B cell (primary cell): ENCODE data around the gene SRPK1. TPM values are rescaled to one million over a fixed set of nuclear protein-coding genes. Genes with fewer than 3 reads are reported as not detected.

ENCODE experiments used
- ATAC-seq: fragments of 200-7000 bp; cut with Tn5 transposase; one replicate; pipeline ENCODE4 v1.10.0; 2021; ENCODE audit warnings: low read depth, mild to moderate bottlenecking, moderate number of reproducible peaks, moderate library complexity
- CTCF ChIA-PET: fragments of 350-600 bp; sonication (Branson Sonifier 250); formaldehyde crosslinking; loops from one replicate; lab custom pipeline; 2021; ENCODE audit warnings: antibody characterized with exemption, inconsistent platforms; lab: Charles Lee
- POLR2A ChIA-PET: fragments of 350-600 bp; sonication (Branson Sonifier 250); formaldehyde crosslinking; loops from one replicate; lab custom pipeline; 2021; ENCODE audit warnings: antibody characterized with exemption; lab: Charles Lee
- DNase-seq: peaks from one replicate; pipeline ENCODE4 v3.0.0; 2013
- H2AFZ ChIP-seq: 2 replicates; pipeline ENCODE4 v1.6.1; 2012; ENCODE audit warnings: mild to moderate bottlenecking, low read depth, low read length; ENCODE audit not compliant: insufficient read depth, poor library complexity, severe bottlenecking
- H3K27ac ChIP-seq, 2 donors: 1 replicate in 1 of 2; 2 replicates in 1 of 2; pipeline ENCODE4 v1.5.1; 2012 to 2013; ENCODE audit warnings: low read length in 2 of 2, mild to moderate bottlenecking in 2 of 2, moderate library complexity in 1 of 2
- H3K27me3 ChIP-seq, 4 experiments: fragments of 200-600 bp in 1 of 4; sonication (generic) in 1 of 4; replicated peaks in 1 of 4; 1 replicate in 2 of 4; 2 replicates in 2 of 4; pipeline versions ENCODE4 v1.6.1 to v1.7.0; 2013 to 2016; ENCODE audit warnings: low read length in 3 of 4, mild to moderate bottlenecking in 2 of 4, mixed read lengths in 1 of 4, moderate library complexity in 1 of 4; ENCODE audit not compliant: insufficient read depth in 4 of 4, control insufficient read depth in 3 of 4; ENCODE audit errors: control extremely low read depth in 1 of 4
- H3K36me3 ChIP-seq, 2 experiments: replicated peaks in 1 of 2; 1 replicate in 1 of 2; 2 replicates in 1 of 2; pipeline versions ENCODE4 v1.6.1 to v1.7.1; 2013; ENCODE audit warnings: low read length in 1 of 2; ENCODE audit not compliant: insufficient read depth in 2 of 2, control insufficient read depth in 1 of 2; ENCODE audit errors: control extremely low read depth in 1 of 2, extremely low read depth in 1 of 2
- H3K4me1 ChIP-seq, 2 donors: fragments of 200-600 bp in 1 of 2; sonication (generic) in 1 of 2; 1 replicate in 1 of 2; 2 replicates in 1 of 2; pipeline versions ENCODE4 v1.5.1 to v1.6.1; 2013 to 2017; ENCODE audit warnings: low read length in 2 of 2; ENCODE audit not compliant: control insufficient read depth in 2 of 2, insufficient read depth in 2 of 2
- H3K4me2 ChIP-seq: replicated peaks from 2 replicates; pipeline ENCODE3; 2012; ENCODE audit warnings: mild to moderate bottlenecking, low read depth, low read length; ENCODE audit not compliant: poor library complexity, severe bottlenecking
- H3K4me3 ChIP-seq, 5 experiments: fragments of 200-600 bp in 1 of 5; sonication (generic) in 1 of 5; 1 replicate in 3 of 5; 2 replicates in 2 of 5; pipeline versions ENCODE4 v1.5.1 to v1.7.0; 2011 to 2016; ENCODE audit warnings: low read length in 4 of 5, mild to moderate bottlenecking in 4 of 5, low read depth in 2 of 5, control low read depth in 1 of 5, moderate library complexity in 1 of 5; ENCODE audit not compliant: insufficient read depth in 1 of 5; ENCODE audit errors: control extremely low read depth in 1 of 5, extremely low read depth in 1 of 5
- H3K79me2 ChIP-seq: fragments of 200-600 bp; sonication (generic); one replicate; pipeline ENCODE4 v1.6.0; 2016; ENCODE audit warnings: low read length; ENCODE audit not compliant: control insufficient read depth, insufficient read depth
- H3K9ac ChIP-seq: fragments of 200-600 bp; sonication (generic); 2 replicates; pipeline ENCODE4 v1.6.1; 2017; ENCODE audit warnings: mild to moderate bottlenecking, low read length, moderate library complexity
- H3K9me3 ChIP-seq, 3 donors: one replicate each; pipeline versions ENCODE4 v1.6.1 to v1.7.1; 2013; ENCODE audit warnings: low read length in 2 of 3; ENCODE audit not compliant: control insufficient read depth in 2 of 3, insufficient read depth in 1 of 3; ENCODE audit errors: control extremely low read depth in 1 of 3
- H4K20me1 ChIP-seq: 2 replicates; pipeline ENCODE4 v1.6.0; 2012; ENCODE audit warnings: mild to moderate bottlenecking, low read length; ENCODE audit not compliant: insufficient read depth, control insufficient read depth, poor library complexity, severe bottlenecking
- H3K27ac Mint-ChIP-seq: one replicate; pipeline ENCODE4 v1.8.0; 2021; ENCODE audit warnings: mixed read lengths
- H3K27me3 Mint-ChIP-seq: one replicate; pipeline ENCODE4 v1.8.0; 2021; ENCODE audit warnings: mixed read lengths
- H3K4me1 Mint-ChIP-seq: one replicate; pipeline ENCODE4 v1.8.0; 2021; ENCODE audit warnings: mixed read lengths
- H3K4me3 Mint-ChIP-seq: one replicate; pipeline ENCODE4 v1.8.0; 2021; ENCODE audit warnings: mixed read lengths
- H3K9me3 Mint-ChIP-seq: one replicate; pipeline ENCODE4 v1.8.0; 2022; ENCODE audit warnings: mixed read lengths; ENCODE audit not compliant: insufficient read depth
- CTCF ChIP-seq: fragments of 200-600 bp; IDR thresholded peaks from one replicate; pipeline ENCODE4 v1.8.0; 2022; ENCODE audit warnings: antibody characterized with exemption, mild to moderate bottlenecking
- EZH2 ChIP-seq: IDR thresholded peaks from 2 replicates; pipeline ENCODE4 v1.6.1; 2012; ENCODE audit warnings: borderline replicate concordance, low read depth, mild to moderate bottlenecking, moderate library complexity, low read length; ENCODE audit not compliant: insufficient read depth, poor library complexity, severe bottlenecking
- WGBS: methylation state at CpG from one replicate; pipeline ENCODE4 v1.1.5; 2013; ENCODE audit warnings: missing lambda C conversion rate; ENCODE audit not compliant: insufficient coverage; 5-methylcytosine and 5-hydroxymethylcytosine counted together
- intact Hi-C: fragments of 100-400 bp; cut with micrococcal nuclease; formaldehyde crosslinking; loops from one replicate; pipeline ENCODE4 v1.10.0; 2022
- polyA plus RNA-seq: library from polyadenylated mRNA; depleted of rRNA; stranded (reverse); fragments of >200 nt; gene quantifications from 2 replicates; pipeline ENCODE4 v1.2.3, GENCODE V29; 2012
- total RNA-seq, 2 donors: library from RNA; stranded (reverse); fragments of 120-200 nt in 1 of 2; gene quantifications; 1 replicate in 1 of 2; 2 replicates in 1 of 2; pipeline versions ENCODE4 v1.2.3 to v1.2.4, GENCODE V29; 2013 to 2022

The SRPK1 gene
- total and polyA plus RNA-seq, 2 donors (not counting 1 experiment from before 2014, with no cell fraction given) = 9.7 to 53.3 TPM

GRCh38 chr6:35905141-35905785, 15.6 kb downstream of the SRPK1 start:
- no peak for ATAC-seq
- Histone ChIP-seq H3K4me3 (no peak overlapping the region), H3K4me1 (no peaks in the 10 kb centered on the region), H3K9ac (no peak overlapping the region), H2AFZ (no peak overlapping the region), H3K9me3 (peaks cover 0 to 23% (median 19%) of the 10 kb centered on the region in 3 donors), H3K27ac (no peak overlapping the region), H3K36me3 (peaks cover 6 to 17% of the 10 kb centered on the region in 2 experiments), H3K4me2 (no peak overlapping the region), H3K27me3 (no peaks in the 10 kb centered on the region), H3K79me2 (peaks cover 64% of the 10 kb centered on the region), H4K20me1 (no peaks in the 10 kb centered on the region)
- intact Hi-C loops = no loop called here
- peaks cover 6% of the 10 kb centered on the region for H3K9me3 Mint-ChIP-seq
- TF ChIP-seq CTCF (no peak), EZH2 (no peak)
- no CpG with 5 or more reads among the region's 2 CpGs for WGBS
- ChIA-PET CTCF (interaction anchor here (0.5 kb wide), 1 partner anchor 354 kb away, joined by 3 read pairs; no protein-coding TSS in a partner anchor), POLR2A (interaction anchor here (0.5 kb wide), 1 partner anchor 1059 kb away, joined by 6 read pairs; no protein-coding TSS in a partner anchor)
- H3K27ac Mint-ChIP-seq = no peak overlapping the region
- H3K27me3 Mint-ChIP-seq = no peaks in the 10 kb centered on the region
- H3K4me1 Mint-ChIP-seq = peaks cover 1% of the 10 kb centered on the region
- H3K4me3 Mint-ChIP-seq = no peak overlapping the region
- DNase-seq = no peak

GRCh38 chr6:35903679-35904078, 17.2 kb downstream of the SRPK1 start:
- Histone ChIP-seq H3K36me3 (peaks cover 6 to 17% of the 10 kb centered on the region in 2 experiments), H3K4me1 (no peaks in the 10 kb centered on the region), H3K4me2 (no peak overlapping the region), H3K27me3 (no peaks in the 10 kb centered on the region), H3K9ac (no peak overlapping the region), H2AFZ (no peak overlapping the region), H3K79me2 (peaks cover 77% of the 10 kb centered on the region), H3K27ac (no peak overlapping the region), H3K9me3 (peaks cover 0 to 8% (median 6%) of the 10 kb centered on the region in 3 donors), H3K4me3 (no peak overlapping the region), H4K20me1 (no peaks in the 10 kb centered on the region)
- 100% methylated on average over 3 of the region's 4 CpGs for whole genome bisulfite sequencing
- no peak for DNase-seq
- Mint-ChIP-seq H3K4me1 (peaks cover 1% of the 10 kb centered on the region), H3K9me3 (peaks cover 2% of the 10 kb centered on the region), H3K27ac (no peak overlapping the region), H3K27me3 (no peaks in the 10 kb centered on the region), H3K4me3 (no peak overlapping the region)
- intact Hi-C loops = no loop called here
- ChIA-PET CTCF (interaction anchor here (0.6 to 0.8 kb wide), 2 partner anchors 25 to 1801 kb away, joined by 3 to 5 read pairs; no protein-coding TSS in a partner anchor), POLR2A (no interaction called here)
- no peak for TF ChIP-seq CTCF
- no peak for TF ChIP-seq EZH2
- no peak for ATAC-seq
